ENCODE measurements around the gene PCDHGA12. TPM values are rescaled to one million over a fixed set of nuclear protein-coding genes. Genes with fewer than 3 reads are reported as not detected.

Gene PCDHGA12
- total RNA-seq, 4 donors from 2014 or later, result 3.4 to 9.1 (median 6.3) TPM

GRCh38 chr5:141441571-141442170, 11.4 kb downstream of the PCDHGA12 start:
- no peak overlapping the region for H3K4me3 ChIP-seq (ENCODE audit: low read depth, poor library complexity, severe bottlenecking)
- no peak for DNase-seq (ENCODE audit: low spot score in 2 of 2)
- 54% methylated on average over 42 to 50 of the region's 50 CpGs for WGBS, 2 donors
- intact Hi-C loops (cut with DNase I; ENCODE audit: low total_unique reads), result no loop called here
- TF ChIP-seq, protein P1, sequence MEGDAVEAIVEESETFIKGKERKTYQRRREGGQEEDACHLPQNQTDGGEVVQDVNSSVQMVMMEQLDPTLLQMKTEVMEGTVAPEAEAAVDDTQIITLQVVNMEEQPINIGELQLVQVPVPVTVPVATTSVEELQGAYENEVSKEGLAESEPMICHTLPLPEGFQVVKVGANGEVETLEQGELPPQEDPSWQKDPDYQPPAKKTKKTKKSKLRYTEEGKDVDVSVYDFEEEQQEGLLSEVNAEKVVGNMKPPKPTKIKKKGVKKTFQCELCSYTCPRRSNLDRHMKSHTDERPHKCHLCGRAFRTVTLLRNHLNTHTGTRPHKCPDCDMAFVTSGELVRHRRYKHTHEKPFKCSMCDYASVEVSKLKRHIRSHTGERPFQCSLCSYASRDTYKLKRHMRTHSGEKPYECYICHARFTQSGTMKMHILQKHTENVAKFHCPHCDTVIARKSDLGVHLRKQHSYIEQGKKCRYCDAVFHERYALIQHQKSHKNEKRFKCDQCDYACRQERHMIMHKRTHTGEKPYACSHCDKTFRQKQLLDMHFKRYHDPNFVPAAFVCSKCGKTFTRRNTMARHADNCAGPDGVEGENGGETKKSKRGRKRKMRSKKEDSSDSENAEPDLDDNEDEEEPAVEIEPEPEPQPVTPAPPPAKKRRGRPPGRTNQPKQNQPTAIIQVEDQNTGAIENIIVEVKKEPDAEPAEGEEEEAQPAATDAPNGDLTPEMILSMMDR (IDR thresholded peaks at IDR 0.05), result no peak
- TF ChIP-seq POLR2A (IDR thresholded peaks at IDR 0.05), result no peak

DNA sequence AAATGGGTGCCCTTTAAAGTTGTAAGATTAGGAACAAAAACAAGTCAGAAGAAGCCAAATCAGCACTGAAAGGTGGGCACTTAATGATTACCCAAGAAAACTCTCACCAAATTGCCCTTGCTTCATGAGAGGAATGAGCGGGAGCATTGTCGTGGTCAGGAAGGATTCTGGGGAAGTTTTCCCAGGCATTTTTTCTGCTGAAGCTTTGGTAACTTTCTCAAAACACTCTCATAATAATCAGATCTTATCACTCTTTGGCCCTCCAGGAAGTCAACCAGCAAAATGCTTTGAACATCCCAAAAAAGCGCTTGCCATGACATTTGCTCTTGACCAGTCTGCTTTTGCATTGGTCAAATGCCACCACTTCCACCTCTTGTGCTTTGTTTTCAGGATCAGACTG, 35.0 kb downstream of the PCDHGA12 start:
- no peak for DNase-seq (ENCODE audit: low spot score in 2 of 2)
- WGBS, 2 donors, result 97% methylated on average over 3 of the region's 3 CpGs
- TF ChIP-seq POLR2A (IDR thresholded peaks at IDR 0.05), result no peak
- TF ChIP-seq, protein P1 (IDR thresholded peaks at IDR 0.05), result no peak
- H3K4me3 ChIP-seq (ENCODE audit: low read depth, poor library complexity, severe bottlenecking), result no peak overlapping the region
- intact Hi-C loops (cut with DNase I; ENCODE audit: low total_unique reads), result no loop called here

- intact Hi-C loops (cut with DNase I; ENCODE audit: low total_unique reads), result loop anchor here (5.0 kb wide), 1 partner anchor 47 kb away; no protein-coding TSS in a partner anchor
- peak; percentile 92 to 97 for DNase-seq (ENCODE audit: low spot score in 2 of 2)
- peak within 1 kb of the TSS; percentile 66 for H3K4me3 ChIP-seq (ENCODE audit: low read depth, poor library complexity, severe bottlenecking)
- TF ChIP-seq POLR2A (IDR thresholded peaks at IDR 0.05), result no peak
- TF ChIP-seq, protein P1 (IDR thresholded peaks at IDR 0.05), result no peak
- WGBS, 2 donors, result 0% methylated on average over 28 of the region's 28 CpGs
These were observed 45.4 kb downstream of the PCDHGA12 start, which contains the start of gene PCDHGC3 for GRCh38 chr5:141475625-141476131. TSS of gene PCDHGC3 (plus strand) at chr5:141475966. CDS start at chr5:141476117, 151 bp downstream.

DNA sequence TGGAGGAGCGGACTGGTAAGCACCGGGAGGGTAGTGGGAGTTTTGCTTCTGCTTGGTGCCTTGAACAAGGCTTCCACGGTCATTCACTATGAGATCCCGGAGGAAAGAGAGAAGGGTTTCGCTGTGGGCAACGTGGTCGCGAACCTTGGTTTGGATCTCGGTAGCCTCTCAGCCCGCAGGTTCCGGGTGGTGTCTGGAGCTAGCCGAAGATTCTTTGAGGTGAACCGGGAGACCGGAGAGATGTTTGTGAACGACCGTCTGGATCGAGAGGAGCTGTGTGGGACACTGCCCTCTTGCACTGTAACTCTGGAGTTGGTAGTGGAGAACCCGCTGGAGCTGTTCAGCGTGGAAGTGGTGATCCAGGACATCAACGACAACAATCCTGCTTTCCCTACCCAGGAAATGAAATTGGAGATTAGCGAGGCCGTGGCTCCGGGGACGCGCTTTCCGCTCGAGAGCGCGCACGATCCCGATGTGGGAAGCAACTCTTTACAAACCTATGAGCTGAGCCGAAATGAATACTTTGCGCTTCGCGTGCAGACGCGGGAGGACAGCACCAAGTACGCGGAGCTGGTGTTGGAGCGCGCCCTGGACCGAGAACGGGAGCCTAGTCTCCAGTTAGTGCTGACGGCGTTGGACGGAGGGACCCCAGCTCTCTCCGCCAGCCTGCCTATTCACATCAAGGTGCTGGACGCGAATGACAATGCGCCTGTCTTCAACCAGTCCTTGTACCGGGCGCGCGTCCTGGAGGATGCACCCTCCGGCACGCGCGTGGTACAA, 46.0 kb downstream of the PCDHGA12 start:
- peak; percentile 70 to 93 for DNase-seq (ENCODE audit: low spot score in 2 of 2)
- TF ChIP-seq, protein P1 (IDR thresholded peaks at IDR 0.05), result no peak
- TF ChIP-seq POLR2A (IDR thresholded peaks at IDR 0.05), result no peak
- WGBS, 2 donors, result 1 to 2% methylated on average over 38 to 54 of the region's 58 CpGs
- peak overlapping the region; percentile 66 for H3K4me3 ChIP-seq (ENCODE audit: low read depth, poor library complexity, severe bottlenecking)
- intact Hi-C loops (cut with DNase I; ENCODE audit: low total_unique reads), result loop anchor here (5.0 kb wide), 1 partner anchor 46 kb away; no protein-coding TSS in a partner anchor

GRCh38 chr5:141477044-141477575, 46.8 kb downstream of the PCDHGA12 start:
- peak overlapping the region; percentile 66 for H3K4me3 ChIP-seq (ENCODE audit: low read depth, poor library complexity, severe bottlenecking)
- TF ChIP-seq POLR2A (IDR thresholded peaks at IDR 0.05), result no peak
- TF ChIP-seq, protein P1 (IDR thresholded peaks at IDR 0.05), result no peak
- 25 to 28% methylated on average over 23 to 24 of the region's 24 CpGs for WGBS, 2 donors
- DNase-seq (ENCODE audit: low spot score in 2 of 2), result no peak
- intact Hi-C loops (cut with DNase I; ENCODE audit: low total_unique reads), result loop anchor here (5.0 kb wide), 1 partner anchor 45 kb away; no protein-coding TSS in a partner anchor

All from lower leg skin (tissue), 4 donors.